ENCODE results near the gene ZNF133. TPM values are rescaled to one million over a fixed set of nuclear protein-coding genes. Genes with fewer than 3 reads are reported as not detected.
"Not testable (repeated sequence)": the region's sequence is repeated elsewhere in the genome, so short reads cannot be mapped to it uniquely, and the experiment has no call there.

The ZNF133 gene
- polyA plus RNA-seq, 1 experiment = 18.6 TPM

DNA sequence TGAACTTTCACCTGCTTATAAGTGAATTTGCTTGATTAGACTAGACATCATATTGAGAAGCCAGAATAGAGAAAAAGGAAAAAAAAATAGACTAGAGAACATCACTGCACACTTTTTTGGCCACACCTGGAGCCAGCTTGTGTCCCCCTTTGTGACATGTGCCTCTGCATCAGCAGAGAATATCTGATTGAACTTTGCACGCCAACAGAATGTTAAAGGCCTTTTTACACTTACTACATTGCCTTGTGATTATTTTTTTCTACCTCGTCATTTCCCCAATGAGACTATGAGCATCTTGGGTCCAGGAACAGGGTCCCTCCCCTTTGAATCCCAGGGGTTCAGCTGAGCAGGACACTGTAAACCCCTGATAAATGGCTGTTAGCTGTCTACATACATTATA is 17.2 kb upstream of the ZNF133 start:
- ChIA-PET CTCF (no interaction called here), POLR2A (no interaction called here)
- no peaks in the 10 kb centered on the region for H3K36me3 ChIP-seq (ENCODE audit: control insufficient read depth, insufficient read depth, low read length)
- TF ChIP-seq, protein P1, sequence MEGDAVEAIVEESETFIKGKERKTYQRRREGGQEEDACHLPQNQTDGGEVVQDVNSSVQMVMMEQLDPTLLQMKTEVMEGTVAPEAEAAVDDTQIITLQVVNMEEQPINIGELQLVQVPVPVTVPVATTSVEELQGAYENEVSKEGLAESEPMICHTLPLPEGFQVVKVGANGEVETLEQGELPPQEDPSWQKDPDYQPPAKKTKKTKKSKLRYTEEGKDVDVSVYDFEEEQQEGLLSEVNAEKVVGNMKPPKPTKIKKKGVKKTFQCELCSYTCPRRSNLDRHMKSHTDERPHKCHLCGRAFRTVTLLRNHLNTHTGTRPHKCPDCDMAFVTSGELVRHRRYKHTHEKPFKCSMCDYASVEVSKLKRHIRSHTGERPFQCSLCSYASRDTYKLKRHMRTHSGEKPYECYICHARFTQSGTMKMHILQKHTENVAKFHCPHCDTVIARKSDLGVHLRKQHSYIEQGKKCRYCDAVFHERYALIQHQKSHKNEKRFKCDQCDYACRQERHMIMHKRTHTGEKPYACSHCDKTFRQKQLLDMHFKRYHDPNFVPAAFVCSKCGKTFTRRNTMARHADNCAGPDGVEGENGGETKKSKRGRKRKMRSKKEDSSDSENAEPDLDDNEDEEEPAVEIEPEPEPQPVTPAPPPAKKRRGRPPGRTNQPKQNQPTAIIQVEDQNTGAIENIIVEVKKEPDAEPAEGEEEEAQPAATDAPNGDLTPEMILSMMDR (IDR thresholded peaks at IDR 0.05; ENCODE audit: insufficient read depth, low read depth, low read length) = no peak
- no peak for DNase-seq (ENCODE audit: low read depth)
- H3K4me3 ChIP-seq (ENCODE audit: low read depth, low read length) = no peak overlapping the region
- H3K27me3 ChIP-seq (ENCODE audit: control insufficient read depth, insufficient read depth, low read length) = peaks cover 4% of the 10 kb centered on the region; the same call in 1 of the 2 replicates

DNA sequence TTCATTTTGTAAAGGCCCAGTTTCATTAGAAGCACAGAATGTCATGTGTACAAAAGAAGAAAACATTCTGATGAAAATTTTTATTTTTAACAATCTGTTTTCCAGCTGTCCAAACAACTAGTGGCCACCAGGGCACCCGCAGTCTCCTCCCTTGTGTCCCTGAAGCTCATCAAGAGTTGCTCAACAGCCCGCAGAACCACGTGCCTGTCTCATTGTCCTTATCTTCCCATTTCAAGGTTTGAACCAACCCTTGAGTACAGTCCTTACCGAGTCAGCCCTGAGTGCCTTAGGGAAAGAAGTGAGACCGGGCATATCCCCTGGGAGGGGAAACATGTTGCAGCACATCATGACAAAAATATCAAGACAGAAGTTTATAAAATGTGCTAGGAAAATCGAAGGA is 15.9 kb upstream of the ZNF133 start:
- DNase-seq (ENCODE audit: low read depth) = no peak
- ChIA-PET POLR2A (no interaction called here), CTCF (interaction anchor here (0.8 to 1.1 kb wide), 3 partner anchors 14 to 768 kb away, joined by 3 to 4 read pairs (median 3); no protein-coding TSS in a partner anchor)
- Histone ChIP-seq H3K36me3 (ENCODE audit: control insufficient read depth, insufficient read depth, low read length) (no peaks in the 10 kb centered on the region), H3K27me3 (ENCODE audit: control insufficient read depth, insufficient read depth, low read length) (peaks cover 4% of the 10 kb centered on the region; the same call in 1 of the 2 replicates), H3K4me3 (ENCODE audit: low read depth, low read length) (no peak overlapping the region)
- TF ChIP-seq, protein P1 (IDR thresholded peaks at IDR 0.05; ENCODE audit: insufficient read depth, low read depth, low read length) = 0 out of 2 replicates have a peak, but pooled peaks have one; percentile 24

DNA sequence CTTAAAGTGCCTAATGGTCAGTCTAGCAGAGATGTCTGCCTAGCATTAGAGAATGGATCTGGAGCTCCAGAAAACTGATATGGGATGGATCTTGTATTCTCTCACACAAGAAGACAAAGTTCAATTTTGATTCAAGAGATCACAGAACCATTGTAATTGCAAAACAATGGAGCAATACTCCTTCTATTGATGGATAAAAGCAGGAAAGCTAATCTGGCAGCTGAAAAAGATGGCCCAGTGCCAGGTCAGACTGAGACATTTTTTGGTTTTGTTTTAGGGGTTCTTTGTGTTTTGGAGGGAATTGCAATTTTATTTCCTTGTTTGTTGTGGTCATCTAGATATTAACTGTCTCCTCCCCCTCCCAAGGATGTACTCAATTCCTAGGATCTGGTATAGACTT is 14.6 kb upstream of the ZNF133 start:
- TF ChIP-seq, protein P1 (IDR thresholded peaks at IDR 0.05; ENCODE audit: insufficient read depth, low read depth, low read length) = no peak
- H3K4me3 ChIP-seq (ENCODE audit: low read depth, low read length) = no peak overlapping the region
- POLR2A ChIA-PET = no interaction called here
- no peak for DNase-seq (ENCODE audit: low read depth)
- no peaks in the 10 kb centered on the region for H3K36me3 ChIP-seq (ENCODE audit: control insufficient read depth, insufficient read depth, low read length)
- H3K27me3 ChIP-seq (ENCODE audit: control insufficient read depth, insufficient read depth, low read length) = peaks cover 3% of the 10 kb centered on the region; the same call in 1 of the 2 replicates
- CTCF ChIA-PET = interaction anchor here (0.9 kb wide), 1 partner anchor 769 kb away, joined by 3 read pairs; no protein-coding TSS in a partner anchor

DNA sequence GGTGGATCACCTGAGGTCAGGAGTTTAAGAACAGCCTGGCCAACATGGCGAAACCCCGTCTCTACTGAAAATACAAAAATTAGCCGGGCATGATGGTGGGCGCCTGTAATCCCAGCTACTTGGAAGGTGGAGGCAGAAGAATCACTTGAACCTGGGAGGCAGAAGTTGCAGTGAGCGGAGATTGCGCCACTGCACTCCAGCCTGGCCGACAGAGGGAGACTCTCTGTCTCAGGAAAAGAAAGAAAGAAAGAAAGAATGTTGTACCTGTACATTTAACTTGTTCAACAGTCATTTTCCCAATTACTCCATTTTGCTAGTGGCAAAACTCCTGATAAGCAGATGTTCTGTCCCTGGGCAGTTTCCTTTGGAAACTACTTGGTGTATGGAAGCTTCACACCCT is 12.4 kb upstream of the ZNF133 start:
- H3K36me3 ChIP-seq (ENCODE audit: control insufficient read depth, insufficient read depth, low read length); DNase-seq (ENCODE audit: low read depth); H3K4me3 ChIP-seq (ENCODE audit: low read depth, low read length); H3K27me3 ChIP-seq (ENCODE audit: control insufficient read depth, insufficient read depth, low read length); POLR2A ChIA-PET: not testable (repeated sequence)
- CTCF ChIA-PET = interaction anchor here (0.6 to 2.4 kb wide), 13 partner anchors 10 to 772 kb away, joined by 3 to 7 read pairs (median 3); partner anchors contain the start of gene ZNF133

DNA sequence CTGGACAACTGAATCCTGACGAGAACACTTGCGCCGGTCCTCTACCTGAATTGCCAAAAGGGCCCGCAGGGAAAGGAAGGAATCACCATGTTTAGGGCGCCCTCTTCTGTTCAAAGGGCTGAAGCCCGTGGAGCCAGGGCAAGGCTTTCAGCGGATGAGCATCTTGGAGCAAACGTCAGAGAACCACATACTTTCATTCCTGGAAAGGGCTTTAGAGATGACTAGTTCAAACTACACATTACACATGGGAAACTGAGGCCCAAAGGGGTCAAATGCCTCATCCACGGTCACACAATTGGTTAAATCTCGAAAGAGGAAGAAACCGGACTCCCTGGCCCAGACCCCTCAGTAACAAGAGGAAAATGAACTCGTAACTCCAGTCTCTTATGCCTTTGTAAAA is 11.5 kb upstream of the ZNF133 start:
- POLR2A ChIA-PET = no interaction called here
- no peak overlapping the region for H3K4me3 ChIP-seq (ENCODE audit: low read depth, low read length)
- TF ChIP-seq, protein P1 (IDR thresholded peaks at IDR 0.05; ENCODE audit: insufficient read depth, low read depth, low read length) = peak; percentile 91

DNA sequence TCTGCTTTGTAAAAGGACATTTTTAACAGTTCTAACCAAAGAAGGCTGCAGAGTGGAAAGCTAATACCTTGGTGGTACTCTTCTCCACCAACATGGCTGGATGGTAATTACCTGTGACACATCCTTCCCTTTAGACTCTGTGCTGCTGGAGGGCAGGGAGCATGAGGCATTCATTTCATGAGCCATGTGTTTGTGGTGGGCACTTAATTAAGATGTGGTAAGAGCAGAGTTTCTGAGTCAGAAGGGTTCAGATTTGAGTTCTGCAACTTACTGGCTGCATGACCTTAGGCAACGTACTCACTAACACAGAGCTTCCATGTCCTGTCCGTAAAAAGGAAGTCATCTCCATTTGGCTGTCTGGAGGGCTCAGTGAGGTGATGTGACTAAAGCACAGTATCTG is 9.1 kb upstream of the ZNF133 start:
- POLR2A ChIA-PET = no interaction called here
- Histone ChIP-seq H3K4me3 (ENCODE audit: low read depth, low read length) (no peak overlapping the region), H3K27me3 (ENCODE audit: control insufficient read depth, insufficient read depth, low read length) (peaks cover 4% of the 10 kb centered on the region), H3K36me3 (ENCODE audit: control insufficient read depth, insufficient read depth, low read length) (no peaks in the 10 kb centered on the region)
- no peak for DNase-seq (ENCODE audit: low read depth)
- TF ChIP-seq, protein P1 (IDR thresholded peaks at IDR 0.05; ENCODE audit: insufficient read depth, low read depth, low read length) = no peak
- CTCF ChIA-PET = no interaction called here

More for the DNA sequence above, 11.5 kb upstream of the ZNF133 start:
- no peaks in the 10 kb centered on the region for H3K36me3 ChIP-seq (ENCODE audit: control insufficient read depth, insufficient read depth, low read length)
- CTCF ChIA-PET = interaction anchor here (0.6 to 2.4 kb wide), 10 partner anchors 11 to 773 kb away, joined by 3 to 7 read pairs (median 4); partner anchors contain the start of gene ZNF133
- no peak for DNase-seq (ENCODE audit: low read depth)
- peaks cover 4% of the 10 kb centered on the region for H3K27me3 ChIP-seq (ENCODE audit: control insufficient read depth, insufficient read depth, low read length)
